Endometrium (tissue), 2 donors: Measurements from ENCODE around the gene GTF2IRD1.
"Not testable (repeated sequence)": the region's sequence is repeated elsewhere in the genome, so short reads cannot be mapped to it uniquely, and the experiment has no call there.

ENCODE experiments used
- FAIRE-seq: peaks from 2 replicates; lab custom pipeline; 2012; peaks lifted over from hg19 to GRCh38; lab: Jason Lieb, UNC
- donor health status: control.
- donor health status: control.

GTF2IRD1 gene

GRCh38 chr7:74599244-74599643 is 145.5 kb downstream of the GTF2IRD1 start:
- no peak for FAIRE-seq

DNA sequence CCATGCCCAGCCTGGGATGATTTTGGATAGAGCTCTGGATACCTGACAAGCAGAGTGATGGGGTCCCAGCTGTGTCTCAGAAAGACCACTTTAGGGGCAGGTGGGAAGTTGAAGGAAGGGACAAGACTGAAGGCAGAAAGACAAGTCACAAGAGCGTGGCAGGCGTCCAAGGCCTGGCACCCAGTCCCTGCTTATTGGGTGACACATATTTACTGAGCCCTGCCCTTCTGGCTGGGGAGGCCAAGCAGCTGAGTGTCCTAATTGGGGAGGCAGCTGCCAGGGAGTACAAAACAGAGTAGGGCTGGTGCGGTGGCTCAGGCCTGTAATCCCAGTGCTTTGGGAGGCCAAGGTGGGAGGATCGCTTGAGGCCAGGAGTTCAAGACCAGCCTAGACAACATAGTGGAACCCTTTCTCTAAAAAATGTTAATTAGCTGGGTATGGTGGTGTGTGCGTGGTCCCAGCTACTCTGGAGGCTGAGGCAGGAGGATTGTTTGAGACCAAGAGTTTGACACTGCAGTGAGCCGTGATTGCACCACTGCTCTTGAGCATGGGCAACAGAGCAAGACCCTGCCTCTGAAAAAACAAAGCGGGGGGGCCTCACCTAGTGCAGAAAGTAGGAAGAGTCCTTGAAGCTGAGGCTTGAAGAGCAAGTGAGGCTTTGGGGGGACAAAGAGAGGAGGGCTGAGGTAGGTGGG is 150.8 kb downstream of the GTF2IRD1 start:
- FAIRE-seq: no peak

- no peak for FAIRE-seq
Observed at GRCh38 chr7:74606101-74606908, 152.6 kb downstream of the GTF2IRD1 start.

DNA sequence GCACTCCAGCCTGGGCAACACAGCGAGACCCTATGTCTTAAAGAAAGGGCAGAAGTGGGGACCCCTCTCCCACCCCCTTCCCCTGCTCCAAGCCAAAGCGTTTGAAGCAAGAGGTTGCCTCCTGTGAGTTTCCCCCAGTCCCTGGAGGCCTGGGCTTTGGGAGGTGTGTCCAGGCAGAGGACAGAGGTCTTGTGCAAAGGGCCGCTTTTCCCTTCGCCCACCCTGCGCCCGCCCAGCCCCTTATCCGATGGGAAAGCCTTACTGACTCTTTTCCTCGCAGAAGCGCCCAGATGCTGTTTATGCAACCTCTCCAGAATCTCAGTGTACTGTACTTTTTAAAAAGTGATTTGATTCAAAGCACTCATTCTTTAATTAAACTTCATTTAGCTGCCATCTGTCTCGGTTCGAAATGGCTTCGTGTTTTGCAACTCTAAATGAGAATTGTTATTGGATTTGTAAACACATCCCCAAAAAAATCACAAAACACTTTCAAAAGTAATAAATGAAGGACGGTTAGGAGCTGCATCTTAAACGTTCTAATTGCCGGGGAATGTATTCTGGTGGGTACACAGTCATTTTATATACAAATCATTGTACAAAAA is 153.3 kb downstream of the GTF2IRD1 start:
- no peak for FAIRE-seq

GRCh38 chr7:74612015-74612829 is 158.5 kb downstream of the GTF2IRD1 start:
- FAIRE-seq: no peak

DNA sequence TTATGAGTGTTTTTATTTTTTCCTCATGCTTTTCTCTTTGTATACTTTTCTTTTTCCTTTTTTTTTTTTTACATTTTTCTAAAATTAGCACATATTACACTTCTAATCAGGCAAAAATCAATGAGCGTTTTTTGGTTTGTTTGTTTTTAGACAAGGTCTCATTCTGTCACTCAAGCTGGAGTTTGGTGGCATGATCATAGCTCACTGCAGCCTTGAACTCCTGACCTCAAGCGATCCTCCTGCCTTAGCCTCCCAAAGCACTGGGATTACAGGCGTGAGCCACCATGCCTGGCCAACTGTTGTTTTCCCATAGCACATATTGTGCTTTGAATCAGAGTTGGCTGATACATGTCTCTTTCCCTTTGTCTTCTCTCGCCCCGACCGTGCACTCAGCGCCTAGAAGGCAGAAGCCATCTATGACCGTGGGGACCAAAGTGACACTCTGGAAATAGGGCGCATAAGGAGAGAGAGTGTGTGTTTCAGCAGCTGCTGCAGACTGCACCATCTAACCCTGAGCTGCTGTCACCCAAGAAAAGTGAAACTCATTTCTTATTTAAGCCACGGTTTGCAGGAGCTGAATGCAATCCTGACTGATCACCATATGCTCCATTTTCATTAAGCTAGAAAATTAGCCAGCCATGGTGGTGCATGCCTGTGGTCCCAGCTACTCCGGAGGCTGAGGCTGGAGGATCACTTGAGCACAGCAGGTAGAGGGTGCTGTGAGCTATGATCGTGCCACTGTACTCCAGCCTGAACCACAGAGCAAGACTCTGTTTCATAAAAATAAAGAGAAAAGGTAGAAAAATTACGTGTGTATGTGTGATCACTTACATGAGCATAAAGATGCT is 162.5 kb downstream of the GTF2IRD1 start:
- no peak for FAIRE-seq

DNA sequence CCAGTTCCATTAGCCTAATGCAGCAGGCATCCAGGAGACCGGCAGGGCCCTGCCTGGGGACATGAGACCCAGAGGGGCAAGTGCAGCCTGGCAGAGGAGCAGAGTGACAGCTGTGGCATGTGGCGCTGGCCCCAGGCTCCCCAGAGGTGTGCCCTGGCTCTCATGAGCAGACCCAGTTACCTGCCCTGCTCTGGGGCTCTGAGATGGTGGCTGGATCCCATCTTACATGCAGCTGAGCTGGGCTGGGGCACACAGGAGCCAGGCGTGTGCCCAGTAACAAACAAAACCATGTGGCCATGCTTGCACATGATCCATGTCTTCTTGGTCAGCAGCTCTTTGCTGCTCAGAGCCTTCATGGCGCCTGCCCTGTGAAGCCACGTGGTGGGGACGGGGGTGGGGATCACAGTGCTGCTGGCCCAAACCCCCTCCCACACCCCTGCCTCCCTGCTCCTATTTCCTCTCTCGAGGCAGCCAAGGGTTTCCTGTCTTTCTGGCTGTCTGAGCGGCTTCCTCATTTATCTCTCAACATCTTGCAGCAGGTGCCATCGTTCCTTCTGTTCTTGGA is 163.6 kb downstream of the GTF2IRD1 start:
- no peak for FAIRE-seq

- no peak for FAIRE-seq
Observed at GRCh38 chr7:74619235-74619860, 165.6 kb downstream of the GTF2IRD1 start.

DNA sequence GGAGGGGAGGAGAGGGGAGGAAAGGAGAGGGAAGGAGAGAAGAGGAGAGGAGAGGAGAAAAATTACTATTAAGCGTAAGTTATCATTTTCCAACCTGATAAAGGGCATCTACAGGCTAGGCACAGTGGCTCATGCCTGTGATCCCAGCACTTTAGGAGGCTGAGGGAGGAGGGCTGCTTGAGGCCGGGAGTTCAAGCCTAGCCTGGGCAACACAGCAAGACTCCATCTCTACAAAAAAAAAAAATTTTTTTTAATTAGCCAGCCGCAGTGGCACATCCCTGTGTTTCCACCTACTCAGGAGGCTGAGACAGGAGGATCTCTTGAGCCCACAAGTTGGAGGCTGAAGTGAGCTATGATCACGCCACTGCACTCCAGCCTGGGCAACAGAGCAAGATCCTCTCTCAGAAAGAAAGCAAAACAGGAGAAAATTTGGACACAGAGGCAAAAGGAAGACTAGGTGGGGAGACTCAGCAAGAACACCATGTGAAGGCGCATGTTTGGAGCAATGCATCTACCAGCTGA is 168.6 kb downstream of the GTF2IRD1 start:
- no peak for FAIRE-seq

DNA sequence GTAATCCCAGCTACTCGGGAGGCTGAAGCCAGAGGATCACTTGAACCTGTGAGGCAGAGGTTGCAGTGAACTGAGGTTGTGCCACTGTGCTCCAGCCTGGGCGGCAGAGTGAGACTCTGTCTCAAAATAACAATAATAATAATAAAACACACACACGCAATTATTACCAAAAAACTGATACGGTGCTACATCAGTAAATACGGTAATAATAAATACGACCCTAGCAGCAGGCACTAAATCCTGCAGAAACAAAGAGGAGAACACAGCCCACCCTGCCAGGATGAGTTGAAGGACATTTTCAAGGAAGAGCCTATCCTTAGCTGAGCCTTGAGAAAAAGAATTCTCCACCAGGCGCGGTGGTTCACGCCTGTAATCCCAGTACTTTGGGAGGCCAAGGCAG is 169.4 kb downstream of the GTF2IRD1 start:
- FAIRE-seq: no peak

- FAIRE-seq: no peak
Observed at GRCh38 chr7:74625446-74625845, 171.7 kb downstream of the GTF2IRD1 start.

DNA sequence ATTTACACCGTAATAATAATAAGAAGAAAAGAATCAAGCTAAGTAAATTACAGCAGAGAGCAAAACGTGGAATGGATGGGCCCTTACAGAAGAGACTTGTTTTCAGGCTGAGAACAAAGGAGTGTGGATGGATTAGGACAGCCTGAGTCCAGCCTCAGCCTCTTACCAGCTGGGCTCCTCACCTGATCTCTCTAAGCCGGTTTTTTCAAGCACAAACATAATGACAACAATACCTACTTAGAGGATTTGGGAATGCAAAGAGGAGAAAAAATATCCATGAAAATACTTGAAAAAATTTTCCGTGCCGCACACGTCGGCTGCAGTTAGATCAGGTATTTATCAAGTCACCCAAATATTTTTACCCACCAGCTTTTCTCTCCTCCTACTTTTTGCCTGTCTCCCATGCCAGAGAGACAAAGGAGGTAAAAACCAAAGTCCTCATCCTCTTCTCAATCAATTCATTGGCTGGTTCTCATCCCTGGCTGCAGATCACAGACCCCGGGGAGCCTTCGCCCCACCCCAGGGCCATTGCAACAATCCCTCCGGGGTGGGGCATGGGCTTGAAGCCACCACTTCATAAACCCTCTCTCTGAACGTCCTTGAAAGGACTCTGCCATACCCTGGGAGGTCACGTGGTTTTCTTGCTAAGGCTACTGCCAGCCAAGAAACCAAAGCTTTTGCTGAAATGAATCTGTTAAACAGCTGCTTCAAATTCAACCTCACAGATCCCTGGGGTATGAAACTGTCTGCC is 174.1 kb downstream of the GTF2IRD1 start:
- no peak for FAIRE-seq

DNA sequence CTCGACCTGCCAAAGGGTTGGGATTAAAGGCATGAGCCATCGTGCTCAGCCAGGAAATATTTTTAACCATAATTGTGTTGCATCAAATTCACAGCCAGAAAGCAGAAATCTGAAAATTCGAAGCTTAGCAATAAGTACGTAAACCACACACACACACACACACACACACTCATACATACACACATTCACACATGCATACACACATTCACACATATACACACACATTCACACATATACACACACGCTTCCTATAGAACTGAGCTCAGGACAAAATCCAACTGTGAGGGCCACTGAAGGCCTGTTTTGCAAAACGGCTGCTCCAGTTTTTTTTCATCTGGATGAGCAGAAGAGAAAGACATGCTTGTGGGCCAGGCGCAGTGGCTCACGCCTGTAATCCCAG is 178.8 kb downstream of the GTF2IRD1 start:
- no peak for FAIRE-seq

- FAIRE-seq: no peak
Observed at GRCh38 chr7:74633451-74633921, 179.8 kb downstream of the GTF2IRD1 start.

DNA sequence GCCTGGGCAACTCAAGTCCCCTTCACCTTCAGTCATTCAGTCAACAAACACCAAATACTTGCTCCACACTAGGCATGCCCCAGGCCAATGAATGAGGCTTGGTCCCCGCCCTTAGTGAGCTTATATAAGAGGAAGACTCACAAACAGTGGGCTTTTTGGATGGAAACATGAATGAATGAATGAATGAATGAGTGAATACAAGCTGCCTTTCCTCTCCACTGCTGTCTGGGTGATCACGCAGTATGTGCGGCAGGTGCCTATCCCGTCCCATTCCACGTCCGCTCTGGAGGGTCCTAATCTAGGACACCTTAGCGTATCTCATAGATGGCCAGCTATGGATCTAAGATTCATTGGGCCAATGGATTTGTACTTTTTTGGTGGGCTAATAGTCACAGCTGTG is 184.0 kb downstream of the GTF2IRD1 start:
- FAIRE-seq: no peak

DNA sequence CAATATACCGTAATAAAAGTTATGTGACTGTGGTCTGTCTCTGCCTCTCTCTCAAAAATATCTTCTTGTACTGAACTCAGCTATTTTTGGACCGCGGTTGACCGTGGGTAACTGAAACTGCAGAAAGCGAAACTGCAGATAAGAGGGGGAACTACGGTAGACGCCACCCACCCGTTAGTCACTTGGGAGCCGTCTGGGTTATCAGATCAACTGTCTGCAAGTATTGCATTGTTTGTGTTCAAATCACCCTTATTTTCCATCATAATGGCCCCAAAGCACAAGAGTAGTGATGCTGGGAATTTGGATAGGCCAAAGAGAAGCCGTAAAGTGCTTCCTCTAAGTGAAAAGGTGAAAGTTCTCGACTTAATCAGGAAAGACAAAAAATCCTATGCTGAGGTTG is 196.3 kb downstream of the GTF2IRD1 start:
- FAIRE-seq: not testable (repeated sequence)

DNA sequence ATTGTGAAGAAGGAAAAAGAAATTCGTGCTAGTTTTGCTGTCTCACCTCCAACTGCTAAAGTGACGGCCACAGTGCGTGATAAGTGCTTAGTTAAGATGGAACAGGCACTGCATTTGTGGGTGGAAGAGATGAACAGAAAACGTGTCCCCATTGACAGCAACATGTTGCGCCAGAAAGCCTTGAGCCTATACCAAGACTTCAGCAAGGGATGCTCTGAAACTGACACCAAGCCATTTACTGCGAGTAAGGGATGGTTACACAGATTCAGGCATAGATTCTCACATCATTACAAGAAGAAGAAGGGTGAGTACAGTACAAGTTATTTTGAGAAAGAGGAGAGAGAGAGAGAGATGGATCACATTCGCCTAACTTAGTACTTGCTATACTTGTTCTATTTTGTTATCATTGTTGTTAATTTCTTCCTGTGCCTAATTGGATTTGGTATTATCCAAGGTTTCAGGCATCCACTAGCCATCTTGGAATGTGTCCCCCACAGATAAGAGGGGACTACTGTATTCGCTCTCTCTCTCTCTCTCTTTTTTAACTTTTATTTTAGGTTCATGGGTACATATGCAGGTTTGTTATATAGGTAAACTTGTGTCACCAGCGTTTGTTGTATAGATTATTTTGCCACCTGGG is 196.9 kb downstream of the GTF2IRD1 start:
- FAIRE-seq: not testable (repeated sequence)

- not testable (repeated sequence) for FAIRE-seq
Observed at GRCh38 chr7:74651133-74651504, 197.4 kb downstream of the GTF2IRD1 start.
